Tibial artery (tissue), 4 donors: ENCODE results near the gene GRB10.

Experiments
- DNase-seq, 2 donors: peaks; one replicate each; pipeline ENCODE4 v3.0.0-alpha.2; 2019
- H3K27ac ChIP-seq, 2 donors: fragments of 200-600 bp; sonication (generic) in 1 of 2; 1 replicate in 1 of 2; 2 replicates in 1 of 2; pipeline ENCODE4 v1.5.1; 2018 to 2019; ENCODE audit warnings: mild to moderate bottlenecking in 1 of 2
- H3K27me3 ChIP-seq, 2 donors: fragments of 200-600 bp; sonication (generic) in 1 of 2; one replicate each; pipeline versions ENCODE4 v1.5.1 to v1.6.0; 2016 to 2019
- H3K36me3 ChIP-seq, 3 donors: fragments of 200-600 bp; sonication (generic) in 2 of 3; one replicate each; pipeline ENCODE4 v1.5.1; 2016 to 2019; ENCODE audit warnings: mild to moderate bottlenecking in 2 of 3
- H3K4me1 ChIP-seq, 4 donors: fragments of 200-600 bp; sonication (generic) in 2 of 4; 1 replicate in 3 of 4; 2 replicates in 1 of 4; pipeline ENCODE4 v1.5.1; 2016 to 2019
- H3K4me3 ChIP-seq, 2 donors: fragments of 200-600 bp; sonication (generic) in 1 of 2; 1 replicate in 1 of 2; 2 replicates in 1 of 2; pipeline ENCODE4 v1.5.1; 2018 to 2019; ENCODE audit warnings: mild to moderate bottlenecking in 2 of 2
- H3K9me3 ChIP-seq, 3 donors: fragments of 200-600 bp; sonication (generic) in 1 of 3; one replicate each; pipeline ENCODE4 v1.5.1; 2016 to 2019
- intact Hi-C: fragments of 100-400 bp; cut with DNase I; formaldehyde crosslinking; loops from one replicate; pipeline ENCODE4 v1.15.0; 2023; ENCODE audit warnings: low total_unique reads
- TF ChIP-seq, protein P1 (sequence below), 2 experiments: fragments of 200-600 bp in 1 of 2; fragments of 450-650 bp in 1 of 2; IDR thresholded peaks; one replicate each; pipeline ENCODE4 v1.5.1; 2017 to 2019; ENCODE audit warnings: antibody characterized with exemption in 2 of 2, mild to moderate bottlenecking in 1 of 2, moderate library complexity in 1 of 2

Gene GRB10

DNA sequence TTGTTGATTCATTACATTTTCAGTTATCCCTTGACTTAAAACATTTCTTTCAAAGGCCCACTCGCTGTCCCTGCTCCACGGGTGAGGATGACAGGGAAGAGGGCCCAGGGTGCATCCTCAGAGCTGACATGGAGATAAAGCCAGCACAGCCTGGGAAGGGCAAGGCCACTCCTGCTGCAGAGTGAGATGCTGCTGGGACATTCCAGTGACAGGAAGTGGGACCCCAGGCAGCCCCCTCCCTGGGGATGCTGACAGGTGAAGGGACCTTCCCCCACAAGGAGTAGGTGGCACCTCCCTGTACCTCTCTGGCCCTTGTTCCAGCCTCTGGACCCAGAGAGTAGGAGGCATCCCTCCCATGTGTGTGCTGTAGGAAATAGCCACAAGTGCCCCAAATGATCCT, 119.7 kb downstream of the GRB10 start:
- H3K4me1 ChIP-seq: peaks cover 4 to 82% (median 62%) of the 10 kb centered on the region in 4 donors
- no peak overlapping the region for H3K4me3 ChIP-seq
- no peaks in the 10 kb centered on the region for H3K27me3 ChIP-seq
- no peaks in the 10 kb centered on the region for H3K9me3 ChIP-seq
- TF ChIP-seq, protein P1, sequence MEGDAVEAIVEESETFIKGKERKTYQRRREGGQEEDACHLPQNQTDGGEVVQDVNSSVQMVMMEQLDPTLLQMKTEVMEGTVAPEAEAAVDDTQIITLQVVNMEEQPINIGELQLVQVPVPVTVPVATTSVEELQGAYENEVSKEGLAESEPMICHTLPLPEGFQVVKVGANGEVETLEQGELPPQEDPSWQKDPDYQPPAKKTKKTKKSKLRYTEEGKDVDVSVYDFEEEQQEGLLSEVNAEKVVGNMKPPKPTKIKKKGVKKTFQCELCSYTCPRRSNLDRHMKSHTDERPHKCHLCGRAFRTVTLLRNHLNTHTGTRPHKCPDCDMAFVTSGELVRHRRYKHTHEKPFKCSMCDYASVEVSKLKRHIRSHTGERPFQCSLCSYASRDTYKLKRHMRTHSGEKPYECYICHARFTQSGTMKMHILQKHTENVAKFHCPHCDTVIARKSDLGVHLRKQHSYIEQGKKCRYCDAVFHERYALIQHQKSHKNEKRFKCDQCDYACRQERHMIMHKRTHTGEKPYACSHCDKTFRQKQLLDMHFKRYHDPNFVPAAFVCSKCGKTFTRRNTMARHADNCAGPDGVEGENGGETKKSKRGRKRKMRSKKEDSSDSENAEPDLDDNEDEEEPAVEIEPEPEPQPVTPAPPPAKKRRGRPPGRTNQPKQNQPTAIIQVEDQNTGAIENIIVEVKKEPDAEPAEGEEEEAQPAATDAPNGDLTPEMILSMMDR (IDR thresholded peaks at IDR 0.05): no peak
- H3K27ac ChIP-seq: no peak overlapping the region
- no peak for DNase-seq
- intact Hi-C loops: no loop called here
- peaks cover 0 to 5% (median 0%) of the 10 kb centered on the region in 3 donors for H3K36me3 ChIP-seq

DNA sequence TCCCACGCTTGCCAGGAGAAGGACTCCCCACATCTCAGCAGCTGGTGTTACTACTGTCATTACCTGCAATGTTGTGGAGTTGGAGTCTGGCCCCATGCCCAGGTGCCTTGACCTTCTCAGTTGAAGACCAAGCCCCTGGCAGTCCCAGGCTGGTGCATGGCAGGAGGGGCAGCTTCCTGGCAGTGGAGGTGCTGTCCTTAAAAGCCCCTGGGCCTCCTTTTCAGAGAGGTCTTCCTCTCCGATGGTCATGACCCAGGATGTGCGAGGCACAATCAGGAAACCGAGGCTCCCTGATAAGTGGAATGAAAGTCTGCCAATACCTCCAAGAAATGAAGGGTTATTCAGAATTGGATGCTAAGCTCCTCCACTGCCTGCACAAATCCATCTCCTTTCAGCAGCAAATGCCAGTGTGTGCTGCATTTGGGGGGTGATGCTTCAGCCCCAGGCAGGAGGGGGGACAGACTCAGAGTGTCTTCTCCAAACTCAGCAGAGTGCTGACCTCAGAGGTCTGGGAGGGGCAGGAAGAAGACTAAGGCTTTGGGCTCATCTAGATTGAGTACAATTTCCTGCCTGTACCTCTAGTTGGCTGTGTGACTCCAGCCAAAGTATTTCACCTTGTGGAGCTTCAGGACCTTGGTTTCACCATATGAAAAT, 120.5 kb downstream of the GRB10 start:
- H3K27me3 ChIP-seq: no peaks in the 10 kb centered on the region
- peaks cover 4 to 82% (median 60%) of the 10 kb centered on the region in 4 donors for H3K4me1 ChIP-seq
- H3K27ac ChIP-seq: no peak overlapping the region
- H3K4me3 ChIP-seq: no peak overlapping the region
- peak in 1 of 2 donors; percentile 17 for DNase-seq
- H3K36me3 ChIP-seq: peaks cover 0 to 5% (median 0%) of the 10 kb centered on the region in 3 donors
- intact Hi-C loops: no loop called here
- H3K9me3 ChIP-seq: no peaks in the 10 kb centered on the region
- TF ChIP-seq, protein P1 (IDR thresholded peaks at IDR 0.05): no peak

DNA sequence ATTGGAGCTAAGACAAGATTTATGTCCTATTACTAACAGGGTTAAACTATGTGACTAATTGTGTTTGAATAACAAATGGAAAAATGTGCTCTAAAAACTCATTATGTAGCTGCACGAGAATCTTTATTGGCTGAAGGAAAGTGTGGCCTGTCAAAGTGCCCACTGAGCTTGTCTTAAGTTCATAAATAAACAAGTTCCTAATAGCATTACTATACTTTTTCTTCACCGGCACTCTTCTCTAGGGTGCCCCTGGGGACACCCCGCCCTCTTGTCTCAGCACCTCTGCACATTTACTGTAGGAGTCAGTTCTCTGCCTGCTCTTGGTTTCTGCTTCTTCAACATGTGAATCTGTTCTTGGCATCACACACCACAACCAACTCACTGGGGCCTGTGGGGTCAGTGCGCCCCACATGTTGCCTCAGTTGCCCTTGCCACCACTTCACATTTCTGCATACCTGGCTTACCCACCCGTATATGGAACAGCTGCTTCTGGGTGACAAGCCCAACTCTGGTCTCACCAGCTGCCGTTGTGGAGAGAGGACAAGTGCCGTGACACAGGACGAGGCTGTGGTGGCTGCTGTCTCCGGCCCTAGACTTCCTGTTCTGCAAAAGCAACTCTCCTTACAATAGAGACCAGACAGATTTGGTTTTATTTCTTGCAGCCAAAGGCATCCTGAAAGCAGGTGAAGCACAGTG, 121.2 kb downstream of the GRB10 start:
- DNase-seq: no peak
- intact Hi-C loops: no loop called here
- no peak overlapping the region for H3K27ac ChIP-seq
- peaks cover 4 to 82% (median 62%) of the 10 kb centered on the region in 4 donors for H3K4me1 ChIP-seq
- H3K27me3 ChIP-seq: no peaks in the 10 kb centered on the region
- peaks cover 0 to 5% (median 0%) of the 10 kb centered on the region in 3 donors for H3K36me3 ChIP-seq
- H3K9me3 ChIP-seq: no peaks in the 10 kb centered on the region
- no peak overlapping the region for H3K4me3 ChIP-seq
- TF ChIP-seq, protein P1 (IDR thresholded peaks at IDR 0.05): no peak

DNA sequence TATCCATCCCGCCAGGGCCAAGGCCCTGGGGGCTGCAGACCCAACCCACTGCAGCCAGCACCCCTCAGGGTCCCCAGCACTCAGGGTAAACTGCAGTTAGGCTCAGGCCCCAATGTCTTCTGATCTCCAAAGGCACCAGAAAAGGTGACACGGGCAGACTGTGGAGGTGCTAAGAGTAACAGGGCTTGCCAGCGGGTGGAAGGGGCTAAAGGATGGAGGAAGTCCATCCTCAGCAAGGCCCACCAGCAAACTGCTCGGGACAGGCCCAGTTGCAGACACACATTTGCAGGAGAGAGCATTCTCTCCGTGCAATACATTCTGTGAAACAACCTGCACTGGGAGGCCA, 121.9 kb downstream of the GRB10 start:
- Histone ChIP-seq H3K4me1 (peaks cover 4 to 82% (median 62%) of the 10 kb centered on the region in 4 donors), H3K27me3 (no peaks in the 10 kb centered on the region), H3K36me3 (peaks cover 0 to 5% (median 0%) of the 10 kb centered on the region in 3 donors), H3K4me3 (no peak overlapping the region), H3K9me3 (no peaks in the 10 kb centered on the region), H3K27ac (no peak overlapping the region)
- no peak for DNase-seq
- TF ChIP-seq, protein P1 (IDR thresholded peaks at IDR 0.05): no peak
- intact Hi-C loops: no loop called here

DNA sequence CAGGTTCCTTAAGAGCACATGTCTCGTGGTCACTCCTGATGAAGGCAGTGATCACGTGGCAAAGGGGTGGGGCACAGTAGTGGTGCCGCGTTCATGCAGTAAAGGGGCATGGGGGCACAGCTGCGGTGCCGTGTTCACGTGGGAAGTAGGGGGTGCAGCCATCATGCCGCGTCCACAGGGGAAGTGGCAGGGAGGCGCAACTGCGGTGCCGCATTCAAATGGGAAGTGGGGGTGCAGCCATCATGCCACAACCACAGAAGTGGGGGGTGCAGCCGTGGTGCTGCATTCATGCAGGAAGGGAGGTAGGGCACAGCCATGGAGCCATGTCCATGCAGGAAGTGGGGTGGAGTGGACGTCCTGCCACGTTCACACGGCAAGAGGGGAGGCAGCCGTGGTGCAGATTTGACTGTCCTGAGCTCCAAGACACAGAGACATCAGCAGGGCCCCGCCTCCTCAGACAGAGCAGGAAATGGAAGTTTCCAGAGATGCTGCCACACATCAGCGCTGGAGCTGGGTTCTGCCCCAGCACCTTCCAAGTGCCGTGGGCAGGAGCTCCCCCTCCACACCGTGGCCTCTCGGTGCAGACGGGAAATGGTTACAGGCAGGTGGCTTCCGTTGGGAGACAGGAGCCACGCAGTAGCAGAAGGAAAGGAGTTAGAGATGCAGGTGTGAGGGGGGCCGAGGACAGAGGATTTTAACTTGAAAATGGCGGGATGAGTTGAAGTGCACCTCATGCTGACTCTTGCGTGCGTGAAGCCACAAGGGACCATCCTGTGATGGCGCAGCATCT, 122.5 kb downstream of the GRB10 start:
- Histone ChIP-seq H3K4me1 (peaks cover 4 to 82% (median 62%) of the 10 kb centered on the region in 4 donors), H3K27me3 (no peaks in the 10 kb centered on the region), H3K4me3 (no peak overlapping the region), H3K9me3 (no peaks in the 10 kb centered on the region), H3K36me3 (peaks cover 0 to 5% (median 0%) of the 10 kb centered on the region in 3 donors), H3K27ac (no peak overlapping the region)
- DNase-seq: no peak
- TF ChIP-seq, protein P1 (IDR thresholded peaks at IDR 0.05): no peak
- intact Hi-C loops: no loop called here
